K562 (cell line): ENCODE data around the gene PODNL1. TPM values are rescaled to one million over a fixed set of nuclear protein-coding genes. Genes with fewer than 3 reads are reported as not detected.
A peak's percentile ranks its signal among the peaks of the same experiment; 100 is the strongest.

Source experiments
- ATAC-seq: fragments of 200-7000 bp; cut with Tn5 transposase; 3 replicates; pipeline ENCODE4 v1.9.1; 2020; ENCODE audit warnings: moderate library complexity
- BruUV-seq: library from RNA; stranded (reverse); fragments of 400-500 nt; replicated peaks from 2 replicates; lab custom pipeline; 2021; lab: Mats Ljungman, UMichigan
- CTCF ChIA-PET: fragments of 300-600 bp; formaldehyde crosslinking; extraction: SDS; loops from one replicate; lab custom pipeline; 2021; ENCODE audit warnings: low intra/inter-chr PET ratio; lab: Yijun Ruan, JAX
- POLR2A ChIA-PET: fragments of 300-600, 350-650 bp; sonication (Branson Sonifier 250); formaldehyde crosslinking; extraction: SDS; loops from one replicate; lab custom pipeline; 2021; ENCODE audit warnings: antibody characterized with exemption, inconsistent platforms; lab: Yijun Ruan, JAX
- DNase-seq, 4 experiments: peaks; one replicate each; pipeline versions ENCODE4 v3.0.0 to v3.0.0-alpha.2; 2011 to 2018; ENCODE audit warnings: low spot score in 3 of 4, mixed read lengths in 3 of 4; ENCODE audit errors: extremely low read depth in 1 of 4
- FAIRE-seq: peaks from 2 replicates; lab custom pipeline; 2011; peaks lifted over from hg19 to GRCh38; lab: Jason Lieb, UNC
- H2AFZ ChIP-seq: 2 replicates; pipeline ENCODE4 v1.6.0; 2011; ENCODE audit warnings: low read depth, low read length, control low read depth, inconsistent platforms
- H3K27ac ChIP-seq: fragments of 200-600 bp; 3 replicates; pipeline ENCODE4 v1.8.0; 2011; ENCODE audit warnings: low read depth, mild to moderate bottlenecking, control low read depth, inconsistent platforms, low read length, moderate library complexity, mixed read lengths; ENCODE audit errors: extremely low read depth
- H3K27me3 ChIP-seq, 2 experiments: fragments of 300-600 bp in 1 of 2; 2 replicates in 1 of 2; 3 replicates in 1 of 2; pipeline versions ENCODE4 v1.6.0 to v1.8.0; 2011; ENCODE audit warnings: inconsistent platforms in 2 of 2, low read length in 2 of 2, mild to moderate bottlenecking in 1 of 2, mixed read lengths in 1 of 2, moderate library complexity in 1 of 2; ENCODE audit not compliant: control insufficient read depth in 2 of 2, insufficient read depth in 2 of 2
- H3K36me3 ChIP-seq: fragments of 300-600 bp; 3 replicates; pipeline ENCODE4 v1.8.0; 2011; ENCODE audit warnings: mild to moderate bottlenecking, low read length, inconsistent platforms; ENCODE audit not compliant: control insufficient read depth, insufficient read depth
- H3K4me1 ChIP-seq, 2 experiments: fragments of 200-600 bp in 1 of 2; replicated peaks in 1 of 2; 2 replicates in 1 of 2; 3 replicates in 1 of 2; pipeline versions ENCODE4 v1.5.1 to v1.8.0; 2011; ENCODE audit warnings: inconsistent platforms in 2 of 2, low read length in 2 of 2, mild to moderate bottlenecking in 1 of 2, mixed read lengths in 1 of 2, moderate library complexity in 1 of 2; ENCODE audit not compliant: control insufficient read depth in 2 of 2, insufficient read depth in 2 of 2
- H3K4me2 ChIP-seq: 2 replicates; pipeline ENCODE4 v1.6.1; 2011; ENCODE audit warnings: low read length, control low read depth, inconsistent platforms, mixed read lengths; ENCODE audit not compliant: insufficient read depth
- H3K4me3 ChIP-seq: fragments of 200-600 bp; sonication (generic), shearing (Covaris generic); 2 replicates; pipeline ENCODE4 v1.5.1; 2016; ENCODE audit warnings: control low read depth, inconsistent platforms
- H3K79me2 ChIP-seq: fragments of 200-600 bp; 3 replicates; pipeline ENCODE4 v1.8.0; 2011; ENCODE audit warnings: low read length, inconsistent platforms; ENCODE audit not compliant: control insufficient read depth, insufficient read depth
- H3K9ac ChIP-seq, 2 experiments: 2 replicates each; pipeline versions ENCODE4 v1.6.0 to v1.6.1; 2011; ENCODE audit warnings: low read depth in 2 of 2, low read length in 2 of 2, control low read depth in 1 of 2, inconsistent platforms in 1 of 2, mild to moderate bottlenecking in 1 of 2, mixed read lengths in 1 of 2; ENCODE audit not compliant: insufficient read depth in 1 of 2
- H3K9me1 ChIP-seq: one replicate; pipeline ENCODE4 v1.6.0; 2011; ENCODE audit warnings: inconsistent platforms, mild to moderate bottlenecking, low read length, moderate library complexity; ENCODE audit not compliant: control insufficient read depth, insufficient read depth
- H3K9me3 ChIP-seq: replicated peaks from 2 replicates; pipeline ENCODE4 v1.5.1; 2011; ENCODE audit warnings: low read depth, low read length, inconsistent platforms; ENCODE audit not compliant: control insufficient read depth, insufficient read depth
- H4K20me1 ChIP-seq: replicated peaks from 2 replicates; pipeline ENCODE4 v1.6.1; 2011; ENCODE audit warnings: low read length, inconsistent platforms, mixed read lengths; ENCODE audit not compliant: control insufficient read depth, insufficient read depth
- GABPB1 ChIP-seq: sonication (generic); formaldehyde crosslinking; IDR thresholded peaks from 2 replicates; pipeline ENCODE4 v1.8.0; 2022; ENCODE audit warnings: mild to moderate bottlenecking, missing genetic modification reagents
- MCM2 ChIP-seq: fragments of 450-650 bp; IDR thresholded peaks from 2 replicates; pipeline ENCODE4 v1.6.1; 2017; ENCODE audit warnings: low read depth, mild to moderate bottlenecking
- MCM5 ChIP-seq: fragments of 450-650 bp; IDR thresholded peaks from 2 replicates; pipeline ENCODE4 v1.6.1; 2016; ENCODE audit warnings: low read depth
- PCBP1 ChIP-seq: fragments of 200-400 bp; formaldehyde crosslinking; IDR thresholded peaks from 2 replicates; pipeline ENCODE4 v1.6.1; 2018; ENCODE audit warnings: mild to moderate bottlenecking, low read depth, low read length; ENCODE audit not compliant: poor library complexity, severe bottlenecking
- POLR2G ChIP-seq: fragments of 200-400 bp; formaldehyde crosslinking; IDR thresholded peaks from 2 replicates; pipeline ENCODE4 v1.6.1; 2017; ENCODE audit warnings: low read depth, mild to moderate bottlenecking, antibody characterized with exemption, low read length, moderate library complexity
- RB1 ChIP-seq: fragments of 450-650 bp; IDR thresholded peaks from 2 replicates; pipeline ENCODE4 v1.6.1; 2017; ENCODE audit warnings: low read depth, mild to moderate bottlenecking
- WGBS: fragments of 100-300 bp; shearing (Covaris generic); methylation state at CpG from one replicate; pipeline ENCODE4 v1.1.6; 2016; ENCODE audit warnings: low coverage, mixed read lengths; ENCODE audit not compliant: insufficient coverage; ENCODE audit errors: missing lambda C conversion rate; 5-methylcytosine and 5-hydroxymethylcytosine counted together
- in situ Hi-C: fragments of 300-500 bp; cut with MboI; formaldehyde crosslinking; loops from 4 replicates; pipeline ENCODE4 v1.15.0; 2018; ENCODE audit warnings: inconsistent platforms, mixed read lengths
- intact Hi-C: fragments of 100-400 bp; cut with micrococcal nuclease; formaldehyde crosslinking; loops from 2 replicates; pipeline ENCODE4 v1.14.2; 2022
- polyA plus RNA-seq, 8 experiments: library from polyadenylated mRNA; depleted of rRNA in 4 of 8; stranded (reverse) in 5 of 8; unstranded in 3 of 8; fragments of >200 nt; fragmentation: Nextera tagmentation in 2 of 8; fragmentation: Illumina TruSeq in 1 of 8; extraction: Ambion mirVana in 2 of 8; extraction: Trizol in 1 of 8; gene quantifications; 2 replicates each; pipeline versions ENCODE4 v1.2.1 to v1.2.3, GENCODE V29; 2011 to 2014; ENCODE audit warnings: inconsistent platforms in 1 of 8, missing spikeins in 1 of 8
- total RNA-seq, 7 experiments: library from RNA; depleted of rRNA in 6 of 7; stranded (reverse); fragments of >200 nt in 6 of 7; fragmentation: Illumina TruSeq in 2 of 7; extraction: Trizol in 2 of 7; gene quantifications; 2 replicates each; pipeline versions ENCODE4 v1.2.1 to v1.2.3, GENCODE V29; 2011 to 2021; ENCODE audit warnings: low replicate concordance in 1 of 7
- TF ChIP-seq, protein P1 (sequence below): IDR thresholded peaks from 2 replicates; pipeline ENCODE4 v1.6.1; 2011; ENCODE audit not compliant: insufficient read length; ENCODE audit errors: extremely low read depth

PODNL1 gene
- total and polyA plus RNA-seq, 9 of the 15 experiments (the other 6 are each of a cell fraction or from before 2014, with no cell fraction given), result 0.18 to 0.47 (median 0.23) TPM; not detected in 3

DNA sequence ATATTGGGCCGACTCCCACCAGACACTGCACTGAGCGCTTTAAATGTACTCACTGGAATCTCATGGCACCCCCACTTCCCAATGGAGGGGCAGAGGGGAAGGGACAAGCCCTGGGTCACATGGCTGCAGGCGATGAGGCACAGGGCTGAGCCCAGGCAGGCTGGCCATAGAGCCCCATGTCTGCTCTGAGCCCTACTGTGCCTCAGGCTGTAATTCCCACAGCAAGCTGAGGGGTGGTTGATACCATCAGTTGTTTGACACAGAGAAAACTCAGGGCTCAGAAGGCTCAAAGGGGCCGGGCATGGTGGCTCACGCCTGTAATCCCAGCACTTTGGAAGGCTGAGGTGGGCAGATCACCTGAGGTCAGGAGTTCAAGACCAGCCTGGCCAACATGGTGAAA, 42.8 kb upstream of the PODNL1 start:
- intact Hi-C loops (no loop called here), in situ Hi-C loops (no loop called here)
- peak overlapping the region in 1 of 2 experiments; percentile 78; a peak in 2 of 4 replicates for H3K9ac ChIP-seq
- FAIRE-seq (no peak), ATAC-seq (peak; percentile 18; the same call in 1 of the 3 replicates), DNase-seq (no peak)
- H3K9me1 ChIP-seq, result no peaks in the 10 kb centered on the region
- no peak overlapping the region for H2AFZ ChIP-seq
- no peak overlapping the region for H3K4me2 ChIP-seq
- POLR2A ChIA-PET, result no interaction called here
- TF ChIP-seq, protein P1, sequence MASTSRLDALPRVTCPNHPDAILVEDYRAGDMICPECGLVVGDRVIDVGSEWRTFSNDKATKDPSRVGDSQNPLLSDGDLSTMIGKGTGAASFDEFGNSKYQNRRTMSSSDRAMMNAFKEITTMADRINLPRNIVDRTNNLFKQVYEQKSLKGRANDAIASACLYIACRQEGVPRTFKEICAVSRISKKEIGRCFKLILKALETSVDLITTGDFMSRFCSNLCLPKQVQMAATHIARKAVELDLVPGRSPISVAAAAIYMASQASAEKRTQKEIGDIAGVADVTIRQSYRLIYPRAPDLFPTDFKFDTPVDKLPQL, result no peak
- TF ChIP-seq PCBP1, result no peak
- TF ChIP-seq MCM2, result no peak
- TF ChIP-seq MCM5, result no peak
- H3K79me2 ChIP-seq, result no peaks in the 10 kb centered on the region
- CTCF ChIA-PET, result no interaction called here
- no peak overlapping the region for H3K27ac ChIP-seq
- H4K20me1 ChIP-seq, result no peaks in the 10 kb centered on the region
- no TSS peak for BruUV-seq
- peaks cover 37% of the 10 kb centered on the region; the same call in 1 of the 3 replicates for H3K36me3 ChIP-seq
- H3K4me1 ChIP-seq, result peaks cover 0 to 64% of the 10 kb centered on the region in 2 experiments; a peak in 2 of 5 replicates
- H3K9me3 ChIP-seq, result no peaks in the 10 kb centered on the region
- H3K4me3 ChIP-seq, result no peak overlapping the region
- WGBS, result 80% methylated on average over 5 of the region's 5 CpGs
- H3K27me3 ChIP-seq, result no peaks in the 10 kb centered on the region

DNA sequence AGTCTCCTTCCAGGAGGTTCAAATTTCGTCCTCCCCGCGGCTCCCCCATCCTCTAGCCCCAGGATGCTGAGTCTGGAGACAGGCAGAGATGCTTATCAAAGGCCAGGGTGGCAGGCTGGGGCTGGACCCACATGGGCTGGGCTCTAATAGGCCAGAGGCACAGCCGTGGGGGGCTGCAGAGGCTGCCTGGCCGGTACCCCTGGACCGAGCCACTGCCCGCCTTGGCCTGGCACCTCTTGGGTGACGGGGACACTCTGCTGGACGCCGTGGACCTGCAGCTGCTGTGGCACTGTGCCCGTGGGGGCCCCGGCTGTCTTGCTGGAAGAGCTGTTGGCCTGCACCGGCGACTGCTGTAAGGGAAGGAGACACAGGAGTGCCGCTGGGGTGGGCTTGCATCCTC, 42.1 kb upstream of the PODNL1 start:
- H3K79me2 ChIP-seq, result no peaks in the 10 kb centered on the region
- in situ Hi-C loops, result no loop called here
- no peak overlapping the region for H3K4me3 ChIP-seq
- H3K4me2 ChIP-seq, result no peak overlapping the region
- TF ChIP-seq RB1 (no peak), POLR2G (0 out of 2 replicates have a peak, but pooled peaks have one; percentile 36), GABPB1 (CRISPR knock-in tag) (no peak)
- peaks cover 0 to 58% of the 10 kb centered on the region in 2 experiments; a peak in 2 of 5 replicates for H3K4me1 ChIP-seq
- no TSS peak for BruUV-seq
- 76% methylated on average over 12 of the region's 15 CpGs for WGBS
- ATAC-seq (no peak), DNase-seq (no peak), FAIRE-seq (no peak)
- H4K20me1 ChIP-seq, result no peaks in the 10 kb centered on the region
- H3K9me1 ChIP-seq, result no peaks in the 10 kb centered on the region
- H3K9ac ChIP-seq, result peak overlapping the region in 1 of 2 experiments; percentile 40; a peak in 1 of 4 replicates
- H2AFZ ChIP-seq, result no peak overlapping the region
- no peaks in the 10 kb centered on the region for H3K27me3 ChIP-seq
- peaks cover 43% of the 10 kb centered on the region; the same call in 1 of the 3 replicates for H3K36me3 ChIP-seq
- intact Hi-C loops, result no loop called here
- POLR2A ChIA-PET, result no interaction called here
- H3K27ac ChIP-seq, result no peak overlapping the region
- CTCF ChIA-PET, result no interaction called here
- no peaks in the 10 kb centered on the region for H3K9me3 ChIP-seq
